ENCODE results near the gene TFDP1.
A peak's percentile ranks its signal among the peaks of the same experiment; 100 is the strongest.
"Not testable (repeated sequence)": the region's sequence is repeated elsewhere in the genome, so short reads cannot be mapped to it uniquely, and the experiment has no call there.

The TFDP1 gene

DNA sequence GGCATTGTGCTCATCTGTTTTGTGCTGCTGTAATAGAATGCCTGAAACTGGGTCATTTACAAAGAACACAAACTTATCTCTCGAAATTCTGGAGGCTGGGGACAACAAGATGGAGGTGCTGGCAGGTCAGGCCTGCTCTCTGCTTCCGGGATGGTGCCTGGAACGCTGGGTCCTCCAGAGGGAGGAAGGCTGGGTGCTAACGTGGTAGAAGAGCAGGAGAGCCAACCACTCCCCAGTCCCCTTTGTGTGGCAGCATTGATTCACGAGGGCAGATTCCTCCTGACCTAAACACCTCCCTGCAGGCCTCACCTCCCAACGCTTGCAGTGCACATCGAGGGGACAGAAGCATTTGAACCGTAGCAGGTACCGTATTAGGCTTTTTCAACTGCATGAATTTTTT is 34.1 kb upstream of the TFDP1 start:
- DNase-seq (ENCODE audit: low read depth), result no peak

DNA sequence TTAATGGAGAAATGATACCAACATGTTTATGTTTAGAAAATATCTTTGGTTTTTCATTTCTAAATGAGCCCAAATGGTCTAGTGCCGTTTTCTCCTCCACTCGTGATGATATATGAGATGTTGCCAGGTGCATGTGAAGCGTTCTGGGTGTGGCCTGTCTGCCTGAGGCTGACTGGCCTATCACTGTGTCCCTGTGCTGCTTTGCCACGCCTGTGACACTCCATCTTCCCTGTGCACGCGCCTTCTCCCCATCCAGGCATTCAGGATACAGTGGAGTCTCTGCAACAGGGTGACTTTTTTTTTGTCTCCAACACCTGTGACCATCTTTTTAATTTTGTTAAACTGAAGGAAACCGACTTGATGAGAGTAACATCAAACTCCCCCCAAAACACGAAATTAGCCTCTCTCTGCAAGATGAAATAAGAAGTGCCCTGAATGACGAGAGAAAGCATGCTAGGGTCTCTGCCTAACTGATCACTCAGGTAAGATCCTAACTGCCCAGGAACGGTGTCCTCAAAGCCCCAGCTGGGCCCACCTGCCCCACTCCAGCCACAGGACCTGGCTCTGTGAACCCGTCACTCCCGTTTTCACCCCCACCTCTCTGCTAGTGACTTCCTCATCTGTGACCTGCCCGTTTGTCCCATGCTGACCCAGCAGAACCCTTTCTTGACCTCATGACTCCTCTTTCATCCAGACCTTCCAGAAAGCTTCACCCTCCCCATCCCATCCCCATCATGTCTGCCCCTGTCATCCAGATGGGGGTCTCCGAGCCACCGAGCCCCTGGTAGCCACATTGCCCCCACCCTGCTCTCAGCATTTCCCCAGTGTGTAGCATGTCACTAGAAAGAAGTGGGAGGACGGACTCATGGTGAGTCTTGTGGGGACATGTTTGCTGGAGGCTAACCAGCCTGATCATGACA is 33.2 kb upstream of the TFDP1 start:
- no peak for DNase-seq (ENCODE audit: low read depth)

DNA sequence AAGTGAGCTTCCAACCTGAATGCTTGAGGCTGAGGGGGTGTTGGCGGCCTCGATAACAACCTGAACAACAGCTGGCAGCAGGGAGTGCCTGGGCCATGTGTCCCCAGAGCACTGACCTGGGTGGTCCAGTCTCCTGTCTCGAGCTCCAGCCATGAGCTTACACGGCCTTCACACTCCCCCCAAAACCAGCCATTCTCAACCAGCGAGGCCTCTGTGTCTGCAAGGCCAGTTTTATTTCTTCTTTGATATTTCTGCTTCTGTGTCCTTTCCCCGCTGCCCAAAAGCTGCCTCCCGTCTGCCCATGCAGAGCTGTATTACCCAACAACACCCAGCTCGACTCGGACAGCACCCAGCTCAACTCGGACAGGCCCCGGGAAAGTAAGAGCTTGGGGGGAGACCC is 32.5 kb upstream of the TFDP1 start:
- no peak for DNase-seq (ENCODE audit: low read depth)

DNA sequence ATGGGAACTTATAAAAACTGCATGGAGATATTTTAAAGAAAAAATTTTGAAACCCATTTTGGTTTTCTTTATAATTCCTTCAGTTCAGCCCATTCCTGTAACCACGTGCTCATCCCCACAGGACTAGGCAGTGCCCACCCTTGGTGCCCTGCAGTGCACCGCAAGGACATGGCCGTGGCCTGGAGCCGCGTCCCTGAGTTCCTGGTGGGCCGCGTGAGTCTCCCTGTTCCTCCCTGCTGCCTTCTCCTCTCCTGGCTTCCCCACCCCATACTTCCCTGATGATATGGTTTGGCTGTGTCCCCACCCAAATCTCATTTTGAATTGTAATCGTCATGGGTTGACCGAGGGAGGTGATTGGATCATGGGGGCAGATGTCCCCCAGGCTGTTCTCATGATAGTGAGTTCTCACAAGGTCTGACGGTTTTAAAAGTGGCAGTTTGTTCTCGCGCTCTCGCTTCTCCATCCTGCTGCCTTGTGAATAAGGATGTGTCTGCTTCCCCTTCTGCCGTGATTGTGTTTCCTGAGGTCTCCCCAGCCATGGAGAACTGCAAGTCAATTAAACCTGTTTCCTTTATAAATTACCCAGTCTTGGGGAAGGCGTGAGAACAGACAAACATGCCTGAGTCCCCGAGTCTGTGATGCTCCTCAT is 31.6 kb upstream of the TFDP1 start:
- DNase-seq (ENCODE audit: low read depth), result no peak

DNA sequence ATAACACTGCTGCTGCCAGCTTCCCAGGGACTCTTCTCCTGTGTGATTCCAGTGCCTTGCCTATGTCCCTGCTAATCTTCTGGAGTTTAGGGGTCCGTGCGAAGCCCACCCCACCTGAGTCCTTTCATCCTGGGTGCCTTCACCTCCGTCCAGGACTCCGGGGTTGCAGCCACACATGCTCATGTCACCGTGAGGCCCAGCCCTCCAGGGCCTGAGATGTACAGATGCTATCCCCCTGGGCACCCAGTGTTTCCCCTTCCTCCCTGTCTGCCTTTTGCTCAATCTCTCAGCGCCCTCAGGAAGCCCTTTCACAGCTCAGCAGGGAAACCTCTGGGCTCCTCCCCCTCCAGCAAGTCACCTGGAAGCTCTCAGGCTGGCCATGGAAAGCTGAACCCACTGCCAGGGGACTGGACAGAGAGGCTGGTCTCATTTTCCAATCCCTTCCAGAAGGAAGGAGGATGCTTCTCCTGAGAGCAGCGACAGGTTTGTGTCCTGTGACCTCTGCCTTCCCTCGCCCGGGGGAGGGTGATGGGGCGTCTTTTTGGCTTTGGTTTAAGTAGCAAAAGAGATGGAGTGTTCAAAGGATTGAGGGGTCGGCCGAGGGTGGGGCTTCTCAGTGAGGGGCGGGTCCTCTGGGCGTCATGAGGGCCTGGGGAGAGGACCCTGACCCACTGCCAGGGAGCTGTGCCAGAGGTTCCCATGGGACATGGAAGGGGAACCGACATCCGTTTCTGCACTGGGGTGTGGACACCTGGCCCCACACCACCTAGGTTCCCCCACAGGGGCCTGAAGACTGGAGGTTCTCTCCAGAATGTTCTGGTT is 30.8 kb upstream of the TFDP1 start:
- DNase-seq (ENCODE audit: low read depth), result no peak

DNA sequence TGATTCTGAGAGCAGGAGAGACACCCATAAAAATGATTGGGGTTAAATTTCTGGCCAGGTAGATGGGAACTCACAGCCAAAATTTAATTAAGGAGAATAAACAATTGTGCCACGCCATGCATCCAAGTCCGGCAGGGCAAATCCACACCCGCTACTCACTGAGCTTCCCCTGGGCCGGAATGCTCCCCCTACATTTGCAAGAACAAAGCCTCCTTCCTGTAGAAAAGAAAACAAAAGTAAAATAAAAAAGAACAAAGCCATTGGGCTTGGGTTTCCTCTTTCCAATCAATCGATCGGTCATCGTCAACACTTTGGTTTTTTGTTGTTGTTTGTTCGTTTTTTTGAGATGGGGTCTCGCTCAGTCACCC is 30.2 kb upstream of the TFDP1 start:
- DNase-seq (ENCODE audit: low read depth), result no peak

DNA sequence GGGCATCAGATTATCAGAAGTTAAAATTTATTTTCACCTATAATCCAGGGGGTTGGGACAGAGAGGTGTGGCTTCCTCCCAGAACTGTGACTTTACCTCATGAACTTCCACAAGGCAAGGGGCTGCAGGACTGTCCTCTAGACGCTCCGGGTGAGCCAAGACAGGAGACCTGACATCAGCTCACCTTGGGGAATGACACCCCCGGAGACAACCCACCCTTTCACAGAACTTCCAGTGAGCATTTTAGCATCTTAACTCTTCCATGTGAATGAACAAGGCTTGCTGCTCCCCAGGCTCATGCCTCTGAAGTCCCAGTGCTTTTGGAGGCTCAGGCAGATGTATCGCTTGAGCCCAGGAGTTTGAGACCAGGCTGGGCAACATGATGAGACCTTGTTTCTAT is 29.4 kb upstream of the TFDP1 start:
- no peak for DNase-seq (ENCODE audit: low read depth)

DNA sequence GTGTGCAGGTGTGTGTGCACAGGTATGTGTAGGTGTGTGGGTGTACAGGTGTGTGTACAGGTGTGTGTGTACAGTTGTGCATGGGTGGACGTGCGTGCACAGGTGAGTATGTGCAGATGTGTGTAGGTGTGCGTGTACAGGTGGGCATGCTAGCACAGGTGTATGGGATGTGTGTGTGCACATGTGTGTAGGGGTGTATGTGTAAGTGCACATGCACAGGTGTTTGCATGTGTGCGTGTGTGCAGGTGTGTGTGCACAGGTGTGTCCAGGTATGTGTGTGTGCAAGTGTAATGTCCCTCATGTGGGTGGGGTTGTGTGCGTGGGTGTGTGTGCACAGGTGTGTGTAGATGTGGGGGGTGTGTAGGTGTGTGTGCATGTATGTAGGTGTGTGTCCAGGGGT is 27.5 kb upstream of the TFDP1 start:
- DNase-seq (ENCODE audit: low read depth), result no peak

DNA sequence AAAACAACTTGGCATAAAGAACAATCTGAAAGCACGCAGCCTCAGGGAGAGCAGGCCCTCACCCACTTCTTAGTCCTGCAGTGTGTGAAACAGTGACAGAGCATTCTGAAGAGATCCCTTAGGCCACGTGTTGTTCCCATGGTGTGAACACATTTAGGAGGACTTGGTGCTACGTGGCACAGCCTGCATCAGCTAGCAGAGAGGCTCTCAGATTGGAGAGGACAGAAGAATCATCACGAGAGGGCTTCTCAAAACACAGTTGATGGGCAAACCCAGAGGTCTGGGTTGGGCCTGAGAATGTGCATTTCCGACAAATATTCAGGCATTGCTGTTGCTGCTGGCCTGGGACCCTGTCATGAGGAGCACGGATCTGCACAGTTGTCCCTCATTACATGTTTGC is 26.1 kb upstream of the TFDP1 start:
- DNase-seq (ENCODE audit: low read depth), result no peak

DNA sequence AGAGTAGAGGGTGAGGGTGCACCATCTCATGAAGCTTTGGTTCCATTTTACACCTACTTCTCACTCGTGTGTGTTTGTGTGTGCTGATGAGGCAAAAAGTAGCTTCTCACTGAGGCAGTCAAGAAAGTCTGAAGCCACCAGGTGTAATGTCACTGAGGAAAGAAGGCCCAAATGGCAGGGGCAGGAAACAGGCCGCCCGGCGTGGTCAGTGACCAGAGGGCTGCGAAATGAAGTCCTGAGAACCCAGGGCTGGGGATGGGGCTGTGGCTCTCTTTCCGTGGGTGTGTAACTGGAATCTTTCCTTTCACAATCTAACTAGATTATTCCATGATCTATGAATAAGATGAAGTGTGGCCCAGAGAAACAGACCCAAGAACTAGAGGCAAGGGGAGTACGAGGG is 25.5 kb upstream of the TFDP1 start:
- DNase-seq (ENCODE audit: low read depth), result no peak

DNA sequence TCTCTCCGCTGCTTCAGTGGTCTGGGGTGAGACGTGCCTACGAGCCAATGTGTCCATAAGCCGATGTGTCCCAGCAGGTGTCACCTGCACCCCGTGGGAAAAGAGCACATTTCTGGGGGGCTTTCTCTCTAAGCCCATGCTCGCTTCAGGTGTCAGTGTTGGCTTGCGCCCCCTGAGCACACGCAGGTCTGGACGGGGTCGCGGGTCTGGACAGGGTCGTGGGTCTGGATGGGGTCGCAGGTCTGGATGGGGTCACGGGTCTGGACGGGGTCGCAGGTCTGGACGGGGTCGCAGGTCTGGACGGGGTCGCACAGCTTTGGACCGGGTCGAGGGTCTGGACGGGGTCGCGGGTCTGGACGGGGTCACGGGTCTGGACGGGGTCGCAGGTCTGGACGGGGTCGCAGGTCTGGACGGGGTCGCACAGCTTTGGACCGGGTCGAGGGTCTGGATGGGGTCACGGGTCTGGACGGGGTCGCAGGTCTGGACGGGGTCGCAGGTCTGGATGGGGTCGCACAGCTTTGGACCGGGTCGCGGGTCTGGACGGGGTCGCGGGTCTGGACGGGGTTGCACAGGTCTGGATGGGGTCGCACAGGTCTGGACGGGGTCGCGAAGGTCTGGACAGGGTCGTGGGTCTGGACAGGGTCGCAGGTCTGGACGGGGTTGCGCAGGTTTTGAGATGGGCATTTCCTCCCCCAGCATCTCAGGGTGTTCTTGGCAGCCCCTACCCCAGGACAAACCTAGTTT is 24.5 kb upstream of the TFDP1 start:
- no peak for DNase-seq (ENCODE audit: low read depth)

DNA sequence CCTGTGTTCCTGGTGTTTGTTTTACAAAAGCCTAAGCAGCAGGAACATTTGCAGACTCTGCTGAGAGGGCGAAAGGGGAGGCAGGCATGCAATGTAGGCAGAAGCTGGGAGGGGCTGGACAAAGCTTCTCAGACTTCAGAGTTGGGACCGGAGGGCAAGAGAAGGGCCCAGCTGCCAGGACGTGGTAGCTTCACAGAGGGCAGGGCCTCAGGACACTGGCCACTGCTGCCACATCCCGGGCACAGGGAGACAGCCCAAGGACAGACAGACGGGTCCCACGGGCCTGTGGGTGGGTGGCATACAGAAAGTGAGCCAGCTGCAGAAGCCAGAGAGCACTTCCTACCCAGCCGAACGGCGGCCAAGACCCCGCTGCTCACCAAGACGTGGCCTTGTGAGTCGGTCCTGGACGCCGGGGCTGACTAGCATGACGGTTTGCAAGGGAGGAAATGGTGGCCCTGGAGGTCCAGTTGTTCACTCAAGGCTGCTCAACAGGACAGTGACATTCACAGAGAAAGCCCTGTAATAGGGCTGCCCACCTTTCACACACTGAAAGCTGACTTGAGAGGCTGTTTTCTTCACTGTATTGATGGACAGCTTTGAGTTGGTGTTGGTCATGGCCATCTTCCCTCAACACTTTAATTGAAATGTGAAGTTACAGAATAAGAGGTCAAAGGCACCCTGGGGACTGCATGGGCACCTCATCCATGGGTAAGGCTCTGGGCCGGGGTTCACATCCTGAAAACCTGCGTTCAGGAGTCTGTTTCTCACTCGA is 23.7 kb upstream of the TFDP1 start:
- no peak for DNase-seq (ENCODE audit: low read depth)

DNA sequence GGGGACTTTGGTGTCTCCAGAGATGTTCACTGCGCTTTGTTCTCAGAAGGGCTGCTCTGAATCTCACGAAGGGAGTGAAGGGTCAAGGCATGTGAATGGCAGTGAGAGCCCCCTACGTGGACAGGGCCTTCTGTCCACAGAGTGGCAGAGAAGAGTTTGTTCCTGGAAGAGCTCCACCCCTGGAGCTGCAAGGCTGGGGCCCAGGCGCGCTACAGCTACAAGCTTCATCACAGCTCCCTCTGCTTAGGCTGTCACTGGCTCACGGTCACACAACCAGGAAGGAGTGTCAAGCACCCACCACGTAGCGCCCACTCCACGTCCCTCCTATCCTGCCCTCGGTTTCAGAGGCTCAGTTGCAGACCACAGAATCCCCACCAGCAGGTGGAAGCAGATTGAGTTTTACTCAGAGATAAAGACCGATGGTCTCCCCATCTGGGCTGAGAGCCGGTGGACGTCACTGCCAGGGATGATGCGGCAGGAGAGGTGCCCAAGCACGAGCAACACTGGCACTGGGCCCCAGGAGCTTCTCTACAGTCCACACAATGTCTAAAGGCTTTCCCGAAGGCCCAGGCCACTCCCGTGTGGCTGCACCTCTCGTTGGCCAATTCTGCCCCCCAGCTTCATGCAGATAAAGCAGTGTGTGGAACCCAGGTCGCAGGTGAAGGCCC is 23.0 kb upstream of the TFDP1 start:
- no peak for DNase-seq (ENCODE audit: low read depth)

DNA sequence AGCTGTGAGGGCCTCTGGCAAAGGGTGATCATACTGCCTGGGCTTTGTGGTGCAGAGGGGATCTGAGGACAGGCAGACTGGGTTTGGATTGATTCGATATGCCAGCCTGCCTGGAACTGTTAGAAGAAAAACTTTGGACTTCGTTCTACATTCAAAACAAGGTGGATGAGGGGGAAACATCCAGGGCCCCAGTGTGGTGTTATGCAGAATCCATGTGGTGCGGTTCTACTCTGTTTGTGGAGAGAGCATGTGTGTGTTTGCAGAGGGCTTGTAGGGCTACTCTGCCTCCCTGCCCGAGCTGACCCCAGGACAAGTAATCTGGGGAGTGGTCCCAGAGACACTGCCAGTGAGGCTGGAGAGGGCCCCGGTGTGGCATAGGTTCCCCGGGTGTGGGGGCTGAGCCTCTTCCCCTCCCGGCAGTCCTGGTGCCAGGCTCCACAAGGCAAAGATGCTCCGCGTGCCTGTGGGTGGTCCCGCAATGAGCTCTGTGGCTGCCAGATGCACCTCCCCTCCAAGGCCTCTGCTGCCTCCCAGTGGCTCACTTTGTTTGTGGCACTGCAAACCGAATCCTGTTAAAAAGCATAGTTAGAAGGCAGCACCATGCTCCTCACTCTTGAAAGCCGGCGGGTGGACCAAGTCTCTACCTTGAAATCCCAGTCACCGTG is 22.3 kb upstream of the TFDP1 start:
- DNase-seq (ENCODE audit: low read depth), result peak; percentile 65

DNA sequence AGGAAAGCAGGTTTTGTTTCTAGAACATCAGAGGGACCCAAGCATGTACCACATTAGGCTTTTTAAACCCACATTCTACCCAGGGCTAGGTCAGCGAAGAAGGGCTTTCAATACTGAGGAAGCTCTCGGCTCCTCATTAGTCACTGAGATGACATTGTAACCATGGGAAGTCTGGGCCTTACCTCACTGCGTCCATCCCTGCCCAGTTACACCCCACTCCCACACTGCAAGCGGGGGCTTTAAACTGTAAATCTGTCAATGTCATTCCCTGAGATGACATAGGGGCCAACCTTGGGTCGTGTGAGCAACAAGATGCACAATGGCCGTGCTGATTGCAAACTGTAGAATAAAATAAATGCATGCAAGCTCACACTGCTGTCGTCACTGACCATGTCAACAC is 21.7 kb upstream of the TFDP1 start:
- DNase-seq (ENCODE audit: low read depth), result no peak

DNA sequence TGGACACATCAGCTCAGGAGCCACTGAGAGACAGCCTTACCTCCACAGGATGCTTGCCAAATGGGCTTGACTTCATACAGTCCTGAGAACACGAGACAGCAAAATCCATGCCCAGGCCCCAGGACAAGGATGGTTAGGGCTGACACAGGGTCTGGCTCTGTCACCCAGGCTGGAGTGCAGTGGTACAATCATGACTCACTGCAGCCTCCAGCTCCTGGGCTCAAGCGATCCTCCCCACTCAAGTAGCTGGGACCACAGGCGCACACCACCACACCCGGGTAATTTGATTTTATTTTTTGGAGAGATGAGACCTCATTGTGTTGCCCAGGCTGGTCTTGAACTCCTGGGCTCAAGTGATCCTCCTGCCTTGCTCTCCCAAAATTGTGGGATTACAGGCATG is 21.0 kb upstream of the TFDP1 start:
- DNase-seq (ENCODE audit: low read depth), result not testable (repeated sequence)

DNA sequence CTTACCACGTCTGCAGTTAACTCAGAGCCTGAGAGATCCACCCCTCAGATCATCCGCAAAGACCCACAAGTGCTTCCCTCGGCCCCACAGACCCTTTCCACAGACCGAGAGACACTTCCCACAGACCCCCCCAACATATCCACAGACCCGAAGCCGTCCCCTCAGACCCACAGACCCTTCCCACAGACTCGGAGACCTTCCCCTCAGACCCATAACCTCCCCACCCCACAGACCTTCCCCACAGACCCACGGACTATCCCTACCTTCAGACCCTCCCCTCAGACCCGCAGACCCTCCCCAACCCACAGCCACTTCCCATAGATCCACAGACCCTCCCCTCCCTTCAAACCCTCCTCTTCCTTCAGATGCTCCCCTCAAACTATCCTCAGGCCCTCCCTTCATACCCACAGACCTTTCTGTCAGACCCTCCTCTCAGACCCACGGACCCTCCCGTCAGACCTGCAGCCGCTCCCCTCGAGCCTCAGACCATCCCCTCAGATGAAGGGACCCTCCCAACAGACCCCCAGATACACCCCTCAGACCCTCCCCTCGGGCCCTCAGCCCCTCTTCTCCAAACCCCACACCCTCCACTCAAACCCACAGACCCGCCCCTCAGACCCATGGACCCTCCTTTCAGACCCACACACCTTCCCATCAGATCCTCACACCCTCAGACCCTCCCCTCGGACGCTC is 20.1 kb upstream of the TFDP1 start:
- no peak for DNase-seq (ENCODE audit: low read depth)

DNA sequence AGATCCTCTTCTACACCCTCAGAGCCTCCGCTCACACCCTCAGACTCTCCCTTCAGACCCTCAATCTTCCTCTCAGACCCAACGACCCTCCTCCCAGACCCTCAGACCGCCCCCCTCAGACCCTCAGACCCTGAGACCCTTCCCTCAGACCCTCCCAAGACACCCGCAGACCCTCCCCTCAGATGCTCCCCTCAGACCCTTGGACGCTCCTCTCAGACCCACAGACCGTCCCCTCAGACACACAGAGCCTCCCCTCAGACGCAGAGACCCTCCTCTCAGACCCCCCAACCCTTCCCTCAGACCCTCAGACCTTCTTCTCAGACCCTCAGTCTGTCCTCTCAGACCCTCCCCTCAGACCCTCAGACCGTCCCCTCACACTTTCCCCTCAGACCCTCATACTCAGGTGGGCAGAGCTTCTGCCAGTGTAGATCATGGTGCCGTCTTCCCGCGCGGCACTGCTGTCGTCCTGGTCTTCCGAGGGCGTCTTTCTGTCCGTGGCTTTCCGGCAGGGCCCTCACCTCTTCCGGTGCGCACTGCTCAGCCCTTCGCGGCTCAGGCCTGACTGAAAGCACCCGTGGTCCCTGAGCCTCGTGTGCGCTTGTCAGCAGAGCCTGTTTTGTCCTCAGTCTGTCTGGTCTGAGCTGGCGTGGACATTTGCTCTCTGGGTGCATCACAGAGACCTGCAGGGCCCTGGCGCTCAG is 18.9 kb upstream of the TFDP1 start:
- no peak for DNase-seq (ENCODE audit: low read depth)

DNA sequence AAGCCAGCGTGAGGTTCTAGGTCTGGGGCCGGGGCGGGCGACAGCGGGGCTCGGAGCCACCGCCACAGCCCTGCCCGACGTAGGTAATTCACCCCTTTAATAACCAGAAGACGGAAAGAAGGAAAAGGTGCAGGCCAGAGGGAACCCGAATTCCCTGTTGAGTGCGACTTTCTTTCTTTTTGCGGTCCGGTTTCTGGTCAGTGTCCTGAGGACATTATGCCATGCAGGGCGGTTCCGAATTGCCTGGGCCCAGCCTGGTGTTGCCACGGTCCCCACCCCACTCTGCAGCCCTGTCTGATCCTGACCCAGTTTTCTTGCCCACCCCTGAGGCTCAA is 18.4 kb upstream of the TFDP1 start:
- no peak for DNase-seq (ENCODE audit: low read depth)

Measured in fibroblast of the conjunctiva (primary cell).